Activated CD8-positive, alpha-beta memory T cell treated with anti-CD3 and anti-CD28 coated beads, Interleukin-2, amount 50 U/mL, for 1 hour (primary cell): ENCODE measurements around the gene ATP2B1.

Experiments used
- DNase-seq: peaks from one replicate; pipeline ENCODE4 v3.0.0-alpha.2; 2020; ENCODE audit errors: extremely low read depth

ATP2B1 gene

GRCh38 chr12:89539426-89540223, 169.0 kb downstream of the ATP2B1 start:
- DNase-seq, result no peak

GRCh38 chr12:89538897-89539296, 169.7 kb downstream of the ATP2B1 start:
- DNase-seq, result no peak
